Measurements from ENCODE around the gene NAA16.
A peak's percentile ranks its signal among the peaks of the same experiment; 100 is the strongest.
"Not testable (repeated sequence)": the region's sequence is repeated elsewhere in the genome, so short reads cannot be mapped to it uniquely, and the experiment has no call there.

The NAA16 gene

DNA sequence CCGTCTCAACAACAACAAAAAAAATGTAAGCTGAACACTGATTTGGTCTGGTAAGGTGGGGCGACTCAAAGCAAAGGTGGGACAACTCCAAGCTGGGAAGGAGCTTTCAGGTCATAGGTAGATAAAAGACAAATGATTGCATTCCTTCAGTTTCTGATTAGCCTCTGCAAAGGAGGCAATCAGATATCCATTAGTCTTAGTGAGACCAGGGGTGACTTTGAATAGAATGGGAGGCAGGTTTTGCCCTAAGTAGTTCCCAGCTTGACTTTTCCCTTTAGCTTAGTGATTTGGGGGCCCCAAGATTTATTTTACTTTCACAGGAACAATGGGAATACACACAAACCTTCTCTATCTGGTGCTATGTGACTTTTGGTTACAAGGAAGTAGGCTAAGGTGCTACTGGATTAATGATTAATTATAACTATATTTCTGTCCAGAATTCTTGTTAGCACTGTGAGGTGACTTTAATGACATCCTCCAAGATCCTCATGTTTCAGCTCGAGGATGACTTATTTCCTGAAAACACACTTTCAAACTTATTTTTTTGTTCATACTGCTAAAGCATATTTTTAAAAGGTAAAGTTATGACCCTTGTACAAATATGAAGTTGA is 37.1 kb upstream of the NAA16 start:
- TF ChIP-seq POLR2A (IDR thresholded peaks at IDR 0.05; ENCODE audit: extremely low read depth, insufficient read length), result no peak
- TF ChIP-seq MYC (IDR thresholded peaks at IDR 0.05; ENCODE audit: low read depth, low read length), result no peak
- TF ChIP-seq, protein P1, sequence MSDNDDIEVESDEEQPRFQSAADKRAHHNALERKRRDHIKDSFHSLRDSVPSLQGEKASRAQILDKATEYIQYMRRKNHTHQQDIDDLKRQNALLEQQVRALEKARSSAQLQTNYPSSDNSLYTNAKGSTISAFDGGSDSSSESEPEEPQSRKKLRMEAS (IDR thresholded peaks at IDR 0.05; ENCODE audit: low read depth, low read length), result no peak
- TF ChIP-seq, protein P2, sequence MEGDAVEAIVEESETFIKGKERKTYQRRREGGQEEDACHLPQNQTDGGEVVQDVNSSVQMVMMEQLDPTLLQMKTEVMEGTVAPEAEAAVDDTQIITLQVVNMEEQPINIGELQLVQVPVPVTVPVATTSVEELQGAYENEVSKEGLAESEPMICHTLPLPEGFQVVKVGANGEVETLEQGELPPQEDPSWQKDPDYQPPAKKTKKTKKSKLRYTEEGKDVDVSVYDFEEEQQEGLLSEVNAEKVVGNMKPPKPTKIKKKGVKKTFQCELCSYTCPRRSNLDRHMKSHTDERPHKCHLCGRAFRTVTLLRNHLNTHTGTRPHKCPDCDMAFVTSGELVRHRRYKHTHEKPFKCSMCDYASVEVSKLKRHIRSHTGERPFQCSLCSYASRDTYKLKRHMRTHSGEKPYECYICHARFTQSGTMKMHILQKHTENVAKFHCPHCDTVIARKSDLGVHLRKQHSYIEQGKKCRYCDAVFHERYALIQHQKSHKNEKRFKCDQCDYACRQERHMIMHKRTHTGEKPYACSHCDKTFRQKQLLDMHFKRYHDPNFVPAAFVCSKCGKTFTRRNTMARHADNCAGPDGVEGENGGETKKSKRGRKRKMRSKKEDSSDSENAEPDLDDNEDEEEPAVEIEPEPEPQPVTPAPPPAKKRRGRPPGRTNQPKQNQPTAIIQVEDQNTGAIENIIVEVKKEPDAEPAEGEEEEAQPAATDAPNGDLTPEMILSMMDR (IDR thresholded peaks at IDR 0.05; ENCODE audit: low read depth, low read length), result no peak
- H3K4me3 ChIP-seq (ENCODE audit: low read depth, low read length), result no peak overlapping the region
- DNase-seq (ENCODE audit: low read depth), result no peak

DNA sequence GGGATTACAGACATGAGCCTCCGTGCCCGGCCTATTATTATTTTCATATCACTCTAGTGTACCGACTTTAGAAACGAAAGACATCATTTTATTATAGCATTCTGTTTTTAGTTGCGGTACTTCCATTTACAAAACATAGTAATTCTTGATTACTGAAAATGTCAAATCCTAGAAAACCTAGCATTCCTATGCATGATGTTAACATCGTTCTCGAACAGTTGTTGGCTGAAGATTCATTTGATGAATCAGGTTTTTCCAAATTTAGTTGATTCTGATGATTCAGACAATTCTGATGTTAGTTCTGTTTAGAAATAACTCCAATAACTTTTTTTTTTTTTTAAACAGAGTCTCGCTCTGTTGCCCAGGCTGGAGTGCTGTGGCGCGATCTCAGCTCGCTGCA is 36.2 kb upstream of the NAA16 start:
- TF ChIP-seq, protein P1 (IDR thresholded peaks at IDR 0.05; ENCODE audit: low read depth, low read length), result no peak
- TF ChIP-seq, protein P2 (IDR thresholded peaks at IDR 0.05; ENCODE audit: low read depth, low read length), result no peak
- TF ChIP-seq MYC (IDR thresholded peaks at IDR 0.05; ENCODE audit: low read depth, low read length) (no peak), POLR2A (IDR thresholded peaks at IDR 0.05; ENCODE audit: extremely low read depth, insufficient read length) (no peak)
- DNase-seq (ENCODE audit: low read depth), result no peak

DNA sequence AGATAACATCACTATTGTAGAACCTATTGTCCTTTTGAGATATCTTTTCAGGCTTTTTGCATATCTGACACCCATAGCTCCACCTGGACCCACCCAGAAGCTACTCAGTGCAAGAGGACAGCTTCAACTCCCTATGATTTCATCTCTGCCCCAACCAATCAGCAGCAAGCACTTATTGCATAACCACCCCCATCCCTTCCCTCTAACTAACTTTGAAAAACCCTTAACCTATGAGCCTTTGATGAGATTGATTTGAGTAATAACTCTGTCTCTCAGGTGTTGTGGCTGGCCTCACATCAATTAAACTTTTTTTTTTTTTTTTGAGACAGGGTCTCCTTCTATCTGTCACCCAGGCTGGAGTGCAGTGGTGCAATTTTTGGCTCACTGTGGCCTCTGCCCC is 34.2 kb upstream of the NAA16 start:
- no peak overlapping the region for H3K4me3 ChIP-seq (ENCODE audit: low read depth, low read length)
- TF ChIP-seq POLR2A (IDR thresholded peaks at IDR 0.05; ENCODE audit: extremely low read depth, insufficient read length) (no peak), MYC (IDR thresholded peaks at IDR 0.05; ENCODE audit: low read depth, low read length) (no peak)
- TF ChIP-seq, protein P1 (IDR thresholded peaks at IDR 0.05; ENCODE audit: low read depth, low read length), result no peak
- TF ChIP-seq, protein P2 (IDR thresholded peaks at IDR 0.05; ENCODE audit: low read depth, low read length), result no peak
- no peak for DNase-seq (ENCODE audit: low read depth)

More for the DNA sequence above, 36.2 kb upstream of the NAA16 start:
- H3K4me3 ChIP-seq (ENCODE audit: low read depth, low read length), result no peak overlapping the region

DNA sequence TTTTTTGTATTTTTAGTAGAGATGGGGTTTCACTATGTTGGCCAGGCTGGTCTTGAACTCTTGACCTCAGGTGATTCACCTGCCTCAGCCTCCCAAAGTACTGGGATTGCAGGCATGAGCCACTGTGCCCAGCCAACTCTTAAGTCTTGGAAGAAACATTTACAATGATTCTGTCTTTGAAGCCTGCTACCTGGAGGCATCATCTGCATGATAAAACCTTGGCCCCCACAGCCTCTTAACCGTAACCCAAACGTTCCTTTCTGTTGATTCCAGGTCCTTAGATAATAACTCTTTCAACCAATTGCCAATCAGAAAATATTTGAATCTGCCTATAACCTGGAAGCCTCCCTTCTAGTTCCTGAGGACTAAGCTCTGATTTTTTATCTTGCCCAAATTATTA is 31.9 kb upstream of the NAA16 start:
- DNase-seq (ENCODE audit: low read depth); H3K4me3 ChIP-seq (ENCODE audit: low read depth, low read length): not testable (repeated sequence)

DNA sequence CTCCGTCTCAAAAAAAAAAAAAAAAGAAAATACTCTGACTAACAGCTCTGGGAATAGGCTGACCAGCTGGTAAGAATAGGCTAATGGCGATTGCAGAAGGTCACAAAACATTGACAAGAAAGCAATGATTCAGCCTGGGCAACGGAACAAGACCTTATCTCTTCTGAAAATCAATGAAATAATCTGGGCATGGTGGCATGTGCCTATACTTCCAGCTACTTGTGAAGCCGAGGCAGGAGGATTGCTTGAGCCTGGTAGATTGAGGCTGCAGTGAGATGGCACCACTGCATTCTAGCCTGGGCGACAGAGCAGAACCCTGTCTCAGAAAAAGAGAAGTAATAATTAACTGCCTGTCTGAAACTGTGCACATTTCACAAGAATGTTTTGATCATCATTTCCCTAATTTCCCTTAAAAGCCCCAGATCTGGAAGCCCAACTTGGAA is 28.9 kb upstream of the NAA16 start:
- DNase-seq (ENCODE audit: low read depth), result peak; percentile 30

DNA sequence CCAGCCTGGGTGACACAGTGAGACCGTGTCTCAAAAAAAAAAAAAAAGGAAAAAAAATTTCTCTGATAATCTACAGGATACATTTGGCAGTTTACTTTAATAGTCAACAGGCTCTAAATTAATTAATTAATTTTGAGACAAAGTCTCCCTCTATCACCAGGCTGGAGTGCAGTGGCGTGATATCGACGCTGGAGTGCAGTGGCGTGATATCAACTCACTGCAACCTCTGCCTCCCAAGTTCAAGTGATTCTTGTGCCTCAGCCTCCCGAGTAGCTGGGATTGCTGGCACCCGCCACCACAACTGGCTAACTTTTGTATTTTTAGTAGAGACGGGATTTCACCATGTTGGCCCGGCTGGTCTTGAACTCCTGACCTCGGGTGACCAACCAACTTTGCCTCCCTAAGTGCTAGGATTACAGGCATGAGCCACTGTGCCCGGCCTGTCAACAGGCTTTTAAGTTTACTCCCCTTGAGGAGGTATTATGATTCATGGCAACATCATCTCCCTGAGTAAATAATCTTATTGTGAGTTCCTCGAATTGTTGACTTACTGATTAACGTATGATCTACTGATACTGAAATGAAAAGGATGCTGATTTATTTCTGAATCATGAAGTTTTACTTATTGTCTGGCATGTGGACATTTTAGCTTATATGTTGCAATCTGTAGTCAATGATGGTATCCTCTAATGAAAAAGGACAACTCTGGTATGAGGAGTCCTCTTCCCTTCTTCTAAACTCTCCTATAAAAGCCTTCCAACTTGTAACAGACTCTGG is 26.4 kb upstream of the NAA16 start:
- no peak for DNase-seq (ENCODE audit: low read depth)
- TF ChIP-seq, protein P2 (IDR thresholded peaks at IDR 0.05; ENCODE audit: low read depth, low read length), result no peak
- TF ChIP-seq MYC (IDR thresholded peaks at IDR 0.05; ENCODE audit: low read depth, low read length), result no peak
- TF ChIP-seq, protein P1 (IDR thresholded peaks at IDR 0.05; ENCODE audit: low read depth, low read length), result no peak
- no peak for TF ChIP-seq POLR2A (IDR thresholded peaks at IDR 0.05; ENCODE audit: extremely low read depth, insufficient read length)
- no peak overlapping the region for H3K4me3 ChIP-seq (ENCODE audit: low read depth, low read length)

More for the DNA sequence above, 28.9 kb upstream of the NAA16 start:
- no peak for TF ChIP-seq MYC (IDR thresholded peaks at IDR 0.05; ENCODE audit: low read depth, low read length)
- TF ChIP-seq, protein P2 (IDR thresholded peaks at IDR 0.05; ENCODE audit: low read depth, low read length), result no peak
- no peak for TF ChIP-seq POLR2A (IDR thresholded peaks at IDR 0.05; ENCODE audit: extremely low read depth, insufficient read length)
- TF ChIP-seq, protein P1 (IDR thresholded peaks at IDR 0.05; ENCODE audit: low read depth, low read length), result no peak
- no peak overlapping the region for H3K4me3 ChIP-seq (ENCODE audit: low read depth, low read length)

Measured in NB4 (cell line).